ENCODE measurements around the gene PKN3.
A peak's percentile ranks its signal among the peaks of the same experiment; 100 is the strongest.
"Not testable (repeated sequence)": the region's sequence is repeated elsewhere in the genome, so short reads cannot be mapped to it uniquely, and the experiment has no call there.

The PKN3 gene

GRCh38 chr9:128702445-128702948, at the start of gene PKN3:
TSS of gene PKN3 (plus strand) at chr9:128702503. CDS start at chr9:128702916, 413 bp downstream.
- DNase-seq, result peak; percentile 80

- no peak for DNase-seq
These were observed 48.4 kb upstream of the PKN3 start for GRCh38 chr9:128653908-128654307.

GRCh38 chr9:128654481-128654880, 47.8 kb upstream of the PKN3 start:
- DNase-seq, result no peak

DNA sequence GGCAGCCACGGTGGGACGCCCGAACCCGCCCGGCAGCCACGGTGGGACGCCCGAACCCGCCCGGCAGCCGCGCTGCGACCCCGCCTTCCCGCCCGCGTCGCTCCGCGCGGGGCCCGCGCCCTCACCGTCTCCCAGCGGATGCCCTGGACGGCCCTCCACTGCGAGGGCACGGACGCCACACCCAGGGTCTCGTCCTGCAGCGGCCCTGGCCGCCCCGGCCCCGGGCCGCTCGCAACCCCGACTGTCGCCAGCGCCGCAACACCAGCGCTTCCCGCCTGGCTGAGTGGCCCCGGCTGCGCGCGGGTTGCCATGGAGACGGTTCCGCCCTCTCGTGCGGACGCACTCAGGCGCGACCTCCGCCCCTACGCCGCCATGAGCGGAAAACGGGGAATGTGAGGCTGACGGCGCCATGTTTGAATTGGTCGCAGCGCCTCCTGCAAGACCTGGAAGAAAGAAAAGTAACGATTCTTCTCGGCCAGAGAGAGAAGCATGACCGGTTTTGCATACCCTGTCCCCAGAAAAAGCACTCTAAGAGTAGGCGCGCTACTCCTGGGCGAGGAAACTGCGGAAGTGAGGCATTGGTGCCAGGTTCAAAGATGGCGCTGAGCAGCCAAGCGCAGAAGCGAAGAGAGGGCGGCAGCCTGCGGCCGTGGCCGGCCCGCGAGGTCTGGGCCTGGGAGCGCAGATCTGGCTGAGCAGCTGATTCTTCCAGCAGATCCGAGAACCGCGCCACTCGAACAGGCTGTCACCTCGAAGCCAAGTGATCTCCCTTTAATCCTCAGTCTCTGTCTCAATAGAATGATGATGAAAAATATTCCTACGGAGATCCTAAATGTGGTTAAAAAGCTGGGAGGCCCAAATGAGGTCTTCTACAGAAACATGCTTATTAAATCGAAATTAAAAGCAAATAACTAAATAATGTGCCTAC, 45.6 kb upstream of the PKN3 start, which contains the start of gene DYNC2I2:
TSS of gene DYNC2I2 (minus strand) at position 432 of the 928 bp plus-strand sequence. CDS start at position 311, 121 bp downstream.
- peak; percentile 93 for DNase-seq

DNA sequence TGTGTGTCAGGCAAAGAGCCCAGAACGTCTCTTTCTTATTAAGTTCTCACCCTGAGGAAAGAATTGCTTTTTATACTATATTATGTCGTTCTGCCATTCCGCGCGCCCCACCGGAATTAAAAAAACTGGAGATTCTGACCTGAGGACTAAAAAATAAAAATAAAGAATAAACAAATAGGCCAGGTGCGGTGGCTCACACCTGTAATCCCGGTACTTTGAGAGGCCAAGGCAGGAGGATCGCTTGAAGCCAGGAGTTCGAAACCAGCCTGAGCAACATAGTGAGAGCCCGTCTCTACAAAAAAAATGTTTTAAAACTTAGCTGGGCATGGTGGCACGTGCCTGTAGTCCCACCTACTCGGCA, 45.0 kb upstream of the PKN3 start:
- DNase-seq, result no peak

- DNase-seq, result no peak
These were observed 44.5 kb upstream of the PKN3 start for GRCh38 chr9:128657796-128658195.

DNA sequence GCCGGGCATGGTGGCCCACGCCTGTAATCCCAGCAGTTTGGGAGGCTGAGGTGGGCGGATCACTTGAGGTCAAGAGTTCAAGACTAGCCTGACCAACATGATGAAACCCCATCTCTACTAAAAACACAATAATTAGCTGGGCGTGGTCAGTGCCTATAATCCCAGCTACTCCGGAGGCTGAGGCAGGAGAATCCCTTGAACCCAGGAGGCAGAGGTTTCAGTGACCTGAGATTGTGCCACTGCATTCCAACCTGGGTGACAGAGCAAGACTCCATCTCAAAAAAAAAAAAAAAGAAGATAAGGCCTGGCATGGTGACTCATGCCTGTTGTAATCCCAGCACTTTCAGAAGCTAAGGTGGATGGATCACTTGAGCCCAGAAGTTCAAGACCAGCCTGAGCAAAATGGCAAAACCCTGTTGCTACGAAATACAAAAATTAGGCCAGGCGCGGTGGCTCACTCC, 35.8 kb upstream of the PKN3 start:
- DNase-seq, result not testable (repeated sequence)

DNA sequence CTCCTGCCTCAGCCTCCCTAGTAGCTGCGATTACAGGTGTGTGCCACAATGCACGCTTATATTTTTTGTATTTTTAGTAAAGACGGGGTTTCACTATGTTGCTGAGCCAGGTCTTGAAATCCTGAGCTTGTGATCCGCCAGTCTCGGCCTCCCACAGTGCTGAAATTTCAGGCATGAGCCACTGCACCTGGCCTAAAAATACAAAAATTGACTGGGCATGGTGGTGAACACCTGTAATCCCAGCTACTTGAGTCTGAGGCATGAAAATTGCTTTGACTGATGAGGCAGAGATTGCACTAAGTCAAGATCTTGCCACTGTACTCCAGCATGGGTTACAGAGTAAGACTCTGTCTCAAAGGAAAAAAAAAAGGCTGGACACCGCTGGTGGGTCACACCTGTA, 32.5 kb upstream of the PKN3 start:
- no peak for DNase-seq

DNA sequence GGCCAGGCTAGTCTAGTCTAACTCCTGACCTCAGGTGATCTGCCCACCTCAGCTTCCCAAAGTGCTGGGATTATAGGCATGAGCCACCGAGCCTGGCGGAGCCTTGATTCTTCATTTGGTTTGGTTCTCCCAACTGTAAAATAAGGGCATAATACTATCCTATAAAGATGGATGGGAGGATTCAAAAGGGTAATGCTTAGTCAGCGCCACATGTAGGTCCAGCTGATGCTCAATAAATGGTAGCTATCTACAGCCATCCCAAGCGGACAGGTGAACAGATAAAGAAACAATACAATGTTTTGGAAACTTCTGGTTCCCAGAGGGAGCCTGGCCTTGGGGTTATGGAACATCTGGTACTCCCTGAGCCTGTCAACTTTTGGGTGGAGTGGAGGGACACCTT, 26.9 kb upstream of the PKN3 start:
- no peak for DNase-seq

- no peak for DNase-seq
These were observed 24.5 kb upstream of the PKN3 start for GRCh38 chr9:128677794-128678193.

GRCh38 chr9:128683340-128684064, 18.8 kb upstream of the PKN3 start:
- DNase-seq, result no peak

DNA sequence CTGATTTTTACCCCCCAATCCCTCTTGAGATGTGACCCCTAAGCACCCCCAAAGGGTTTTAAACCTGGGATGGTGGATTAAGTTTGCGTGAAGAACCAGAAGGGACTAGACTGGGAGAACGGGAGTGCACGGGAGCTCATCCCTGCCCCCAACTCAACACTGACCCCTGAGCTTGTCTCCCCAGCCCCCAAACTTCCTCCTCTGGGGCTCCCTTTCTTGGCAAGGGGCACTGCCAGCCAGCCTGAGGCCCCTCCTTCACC, 18.3 kb upstream of the PKN3 start:
- DNase-seq, result no peak

- no peak for DNase-seq
These were observed 17.7 kb upstream of the PKN3 start for GRCh38 chr9:128684325-128685199.

DNA sequence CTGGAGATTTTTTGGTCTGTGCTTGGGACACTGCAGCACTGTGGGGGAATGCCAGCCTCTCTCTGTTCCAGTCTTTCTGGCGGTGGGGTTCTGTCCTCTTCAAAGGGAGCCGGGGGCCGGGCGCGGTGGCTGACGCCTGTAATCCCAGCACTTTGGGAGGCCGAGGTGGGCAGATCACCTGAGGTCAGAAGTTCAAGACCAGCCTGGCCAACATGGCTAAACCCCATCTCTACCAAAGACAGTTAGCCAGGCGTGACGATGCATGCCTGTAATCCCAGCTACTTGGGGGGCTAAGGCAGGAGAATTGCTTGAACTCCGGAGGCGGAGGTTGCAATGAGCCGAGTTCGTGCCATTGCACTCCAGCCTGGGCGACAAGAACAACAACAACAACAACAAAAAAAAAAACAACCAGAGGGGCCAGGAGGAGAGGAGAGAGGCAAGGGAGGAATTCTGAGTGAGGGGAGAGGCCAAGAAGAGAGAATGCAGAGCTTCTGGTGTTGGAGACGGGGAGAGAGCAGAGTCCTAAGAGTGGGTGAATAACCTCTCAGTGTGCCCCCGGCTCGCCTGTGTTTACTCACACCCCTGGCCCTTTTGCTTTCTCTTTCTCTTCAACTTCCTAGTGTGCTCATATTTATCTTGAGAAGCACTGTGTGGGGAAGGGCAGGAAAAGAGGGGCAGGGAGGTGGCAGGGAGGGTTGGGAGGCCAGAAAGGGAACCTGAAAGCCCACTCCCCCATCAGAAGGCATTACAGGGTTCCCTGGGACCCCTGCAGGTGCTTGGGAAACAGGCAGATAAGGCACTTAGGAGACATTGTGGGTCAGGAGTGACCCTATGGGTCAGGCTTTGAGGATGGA, 16.4 kb upstream of the PKN3 start:
- no peak for DNase-seq

- no peak for DNase-seq
These were observed 14.8 kb upstream of the PKN3 start for GRCh38 chr9:128687453-128687852.

DNA sequence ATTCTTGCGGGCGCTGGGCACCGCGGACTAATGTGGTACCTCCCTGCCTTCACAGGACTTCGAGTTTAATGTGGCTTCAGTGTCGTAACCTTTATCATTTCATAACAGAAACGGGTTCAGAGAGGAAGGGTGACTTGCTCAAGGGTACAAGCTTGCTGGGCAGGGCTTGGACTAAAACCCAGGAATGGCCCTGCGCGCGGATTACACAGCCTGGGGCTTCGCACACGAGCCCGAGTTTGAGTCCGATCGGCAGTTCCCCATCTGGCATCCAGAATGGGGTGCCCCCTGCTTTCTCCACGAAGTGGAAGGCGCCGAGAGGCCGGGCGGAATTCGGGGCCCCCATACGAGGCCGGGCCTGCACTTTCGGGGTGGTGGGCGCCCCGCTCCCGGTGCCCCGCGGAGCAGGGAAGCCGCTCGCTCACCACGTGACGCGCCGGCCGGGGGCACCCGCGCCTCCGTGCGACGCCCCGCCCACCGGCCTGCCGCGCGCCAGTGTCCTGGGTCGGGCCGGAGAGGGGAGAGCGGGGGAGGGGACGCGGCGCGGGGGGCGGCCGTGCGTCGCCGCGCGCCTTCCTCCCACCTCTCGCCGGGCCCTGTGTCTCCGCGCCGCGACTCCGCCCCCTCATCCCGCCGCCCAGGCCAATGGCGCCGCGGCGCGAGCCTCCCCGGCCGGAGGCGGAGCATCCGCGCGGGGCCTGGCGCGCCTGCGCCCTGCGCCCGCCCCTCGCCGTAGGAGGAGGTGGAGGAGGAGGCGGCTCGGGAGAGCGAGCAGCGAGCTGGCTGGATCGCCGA, 13.6 kb upstream of the PKN3 start, which contains the start of gene SET:
TSS of gene SET (plus strand) at position 722 of the 792 bp plus-strand sequence. CDS start 361 bp downstream, outside the sequence.
- peak; percentile 95 for DNase-seq

- peak; percentile 67 for DNase-seq
These were observed 13.0 kb upstream of the PKN3 start for GRCh38 chr9:128689293-128689774.

- peak; percentile 69 for DNase-seq
These were observed 12.3 kb upstream of the PKN3 start for GRCh38 chr9:128689820-128690683.

- DNase-seq, result no peak
These were observed 11.6 kb upstream of the PKN3 start for GRCh38 chr9:128690684-128691034.

- not testable (repeated sequence) for DNase-seq
These were observed 8.6 kb upstream of the PKN3 start for GRCh38 chr9:128693738-128694137.

Measured in NCI-H2171 treated with DMSO at 0.1 percent for 48 hours (cell line).